GM21825 (cell line): ENCODE data around the gene SYMPK.
"Not testable (repeated sequence)": the region's sequence is repeated elsewhere in the genome, so short reads cannot be mapped to it uniquely, and the experiment has no call there.

Experiments used
- ATAC-seq: cut with Tn5 transposase; IDR thresholded peaks from one replicate; pipeline ENCODE4 v1.9.1; 2021; ENCODE audit warnings: mild to moderate bottlenecking, moderate library complexity; ENCODE audit not compliant: unreplicated experiment

The SYMPK gene

GRCh38 chr19:45862564-45863334 lies at the start of gene SYMPK:
Gene SYMPK, minus strand, starts transcription at chr19:45863147. Its CDS starts 8,652 bp downstream, at chr19:45854495.
- ATAC-seq = peak; percentile 80

- no peak for ATAC-seq
Measured at GRCh38 chr19:45911291-45911690, 48.3 kb upstream of the SYMPK start.

GRCh38 chr19:45908956-45909355 lies 46.0 kb upstream of the SYMPK start:
- ATAC-seq = no peak

GRCh38 chr19:45906221-45906620 lies 43.3 kb upstream of the SYMPK start:
- no peak for ATAC-seq

- no peak for ATAC-seq
Measured at GRCh38 chr19:45905011-45905410, 42.1 kb upstream of the SYMPK start.

- peak; percentile 81 for ATAC-seq
Measured at GRCh38 chr19:45902651-45903625, 40.0 kb upstream of the SYMPK start.

- no peak for ATAC-seq
Measured at GRCh38 chr19:45901912-45902650, 39.1 kb upstream of the SYMPK start, which contains the start of gene MYPOP. Gene MYPOP, minus strand, starts transcription at chr19:45902613. Its CDS starts 840 bp downstream, at chr19:45901773.

GRCh38 chr19:45901432-45901911 lies 38.5 kb upstream of the SYMPK start:
- no peak for ATAC-seq

GRCh38 chr19:45900738-45901431 lies 37.9 kb upstream of the SYMPK start:
- ATAC-seq = no peak

GRCh38 chr19:45899919-45900589 lies 37.1 kb upstream of the SYMPK start:
- no peak for ATAC-seq

GRCh38 chr19:45899253-45899652 lies 36.3 kb upstream of the SYMPK start:
- ATAC-seq = no peak

- no peak for ATAC-seq
Measured at GRCh38 chr19:45897261-45897812, 34.4 kb upstream of the SYMPK start.

GRCh38 chr19:45895983-45896599 lies 33.1 kb upstream of the SYMPK start:
- ATAC-seq = not testable (repeated sequence)

GRCh38 chr19:45895519-45895972 lies 32.6 kb upstream of the SYMPK start:
- ATAC-seq = no peak

GRCh38 chr19:45890877-45891276 lies 27.9 kb upstream of the SYMPK start:
- no peak for ATAC-seq

- no peak for ATAC-seq
Measured at GRCh38 chr19:45889210-45889885, 26.4 kb upstream of the SYMPK start.

GRCh38 chr19:45887200-45887710 lies 24.3 kb upstream of the SYMPK start:
- no peak for ATAC-seq
